Neutrophil (primary cell): ENCODE measurements around the gene SARS2.

ENCODE experiments used
- H3K27ac ChIP-seq: fragments of 200-600 bp; sonication (generic); 2 replicates; pipeline ENCODE4 v1.5.1; 2016; ENCODE audit warnings: mild to moderate bottlenecking, moderate library complexity
- H3K27me3 ChIP-seq: fragments of 200-600 bp; sonication (generic); 2 replicates; pipeline ENCODE4 v1.6.0; 2016; ENCODE audit warnings: mild to moderate bottlenecking
- H3K36me3 ChIP-seq: fragments of 200-600 bp; sonication (generic); 2 replicates; pipeline ENCODE4 v1.5.1; 2017
- H3K4me1 ChIP-seq, 2 experiments: fragments of 200-600 bp in 1 of 2; sonication (generic) in 1 of 2; 1 replicate in 1 of 2; 2 replicates in 1 of 2; pipeline versions ENCODE4 v1.5.1 to v1.6.1; 2013 to 2016; ENCODE audit warnings: low read depth in 1 of 2, low read length in 1 of 2, mild to moderate bottlenecking in 1 of 2, moderate library complexity in 1 of 2; ENCODE audit not compliant: control insufficient read depth in 1 of 2, insufficient read depth in 1 of 2
- H3K4me3 ChIP-seq, 2 experiments: fragments of 200-600 bp in 1 of 2; sonication (generic) in 1 of 2; 1 replicate in 1 of 2; 2 replicates in 1 of 2; pipeline ENCODE4 v1.5.1; 2013 to 2016; ENCODE audit warnings: low read depth in 1 of 2, low read length in 1 of 2, mild to moderate bottlenecking in 1 of 2, moderate library complexity in 1 of 2
- H3K9me3 ChIP-seq: fragments of 200-600 bp; sonication (generic); 2 replicates; pipeline ENCODE4 v1.5.1; 2016
- TF ChIP-seq, protein P1 (sequence below): fragments of 200-600 bp; sonication (generic); IDR thresholded peaks from 2 replicates; pipeline ENCODE4 v1.5.1; 2016; ENCODE audit warnings: antibody characterized with exemption

The SARS2 gene

GRCh38 chr19:38911388-38912001 is 19.1 kb downstream of the SARS2 start:
- Histone ChIP-seq H3K27ac (no peak overlapping the region), H3K36me3 (peaks cover 29% of the 10 kb centered on the region), H3K27me3 (peaks cover 11% of the 10 kb centered on the region), H3K4me3 (no peak overlapping the region), H3K9me3 (no peaks in the 10 kb centered on the region), H3K4me1 (no peaks in the 10 kb centered on the region)
- TF ChIP-seq, protein P1, sequence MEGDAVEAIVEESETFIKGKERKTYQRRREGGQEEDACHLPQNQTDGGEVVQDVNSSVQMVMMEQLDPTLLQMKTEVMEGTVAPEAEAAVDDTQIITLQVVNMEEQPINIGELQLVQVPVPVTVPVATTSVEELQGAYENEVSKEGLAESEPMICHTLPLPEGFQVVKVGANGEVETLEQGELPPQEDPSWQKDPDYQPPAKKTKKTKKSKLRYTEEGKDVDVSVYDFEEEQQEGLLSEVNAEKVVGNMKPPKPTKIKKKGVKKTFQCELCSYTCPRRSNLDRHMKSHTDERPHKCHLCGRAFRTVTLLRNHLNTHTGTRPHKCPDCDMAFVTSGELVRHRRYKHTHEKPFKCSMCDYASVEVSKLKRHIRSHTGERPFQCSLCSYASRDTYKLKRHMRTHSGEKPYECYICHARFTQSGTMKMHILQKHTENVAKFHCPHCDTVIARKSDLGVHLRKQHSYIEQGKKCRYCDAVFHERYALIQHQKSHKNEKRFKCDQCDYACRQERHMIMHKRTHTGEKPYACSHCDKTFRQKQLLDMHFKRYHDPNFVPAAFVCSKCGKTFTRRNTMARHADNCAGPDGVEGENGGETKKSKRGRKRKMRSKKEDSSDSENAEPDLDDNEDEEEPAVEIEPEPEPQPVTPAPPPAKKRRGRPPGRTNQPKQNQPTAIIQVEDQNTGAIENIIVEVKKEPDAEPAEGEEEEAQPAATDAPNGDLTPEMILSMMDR = no peak

- Histone ChIP-seq H3K27me3 (peaks cover 11% of the 10 kb centered on the region), H3K9me3 (no peaks in the 10 kb centered on the region), H3K27ac (no peak overlapping the region), H3K36me3 (peaks cover 37% of the 10 kb centered on the region), H3K4me1 (no peaks in the 10 kb centered on the region), H3K4me3 (no peak overlapping the region)
- TF ChIP-seq, protein P1 = no peak
Measured at GRCh38 chr19:38910488-38910887, 20.1 kb downstream of the SARS2 start.

- TF ChIP-seq, protein P1 = no peak
- Histone ChIP-seq H3K4me3 (no peak overlapping the region), H3K9me3 (no peaks in the 10 kb centered on the region), H3K27ac (no peak overlapping the region), H3K4me1 (no peaks in the 10 kb centered on the region), H3K36me3 (peaks cover 48% of the 10 kb centered on the region), H3K27me3 (peaks cover 11% of the 10 kb centered on the region)
Measured at GRCh38 chr19:38908911-38909310, 21.7 kb downstream of the SARS2 start.

- Histone ChIP-seq H3K36me3 (peaks cover 53% of the 10 kb centered on the region), H3K4me3 (no peak overlapping the region), H3K27ac (no peak overlapping the region), H3K4me1 (no peaks in the 10 kb centered on the region), H3K9me3 (no peaks in the 10 kb centered on the region), H3K27me3 (peaks cover 11% of the 10 kb centered on the region)
- TF ChIP-seq, protein P1 = no peak
Measured at GRCh38 chr19:38907670-38908069, 22.9 kb downstream of the SARS2 start.

GRCh38 chr19:38907227-38907626 is 23.3 kb downstream of the SARS2 start:
- TF ChIP-seq, protein P1 = no peak
- Histone ChIP-seq H3K27me3 (peaks cover 7% of the 10 kb centered on the region), H3K4me1 (no peaks in the 10 kb centered on the region), H3K4me3 (no peak overlapping the region), H3K9me3 (no peaks in the 10 kb centered on the region), H3K36me3 (peaks cover 53% of the 10 kb centered on the region), H3K27ac (no peak overlapping the region)
